ENCODE data around the gene POU2F3. TPM values are rescaled to one million over a fixed set of nuclear protein-coding genes. Genes with fewer than 3 reads are reported as not detected.
A peak's percentile ranks its signal among the peaks of the same experiment; 100 is the strongest.

POU2F3 gene
- total and polyA plus RNA-seq, 2 of the 8 experiments (the other 6 are each of a cell fraction or from before 2014, with no cell fraction given): 1.0 to 2.1 TPM

DNA sequence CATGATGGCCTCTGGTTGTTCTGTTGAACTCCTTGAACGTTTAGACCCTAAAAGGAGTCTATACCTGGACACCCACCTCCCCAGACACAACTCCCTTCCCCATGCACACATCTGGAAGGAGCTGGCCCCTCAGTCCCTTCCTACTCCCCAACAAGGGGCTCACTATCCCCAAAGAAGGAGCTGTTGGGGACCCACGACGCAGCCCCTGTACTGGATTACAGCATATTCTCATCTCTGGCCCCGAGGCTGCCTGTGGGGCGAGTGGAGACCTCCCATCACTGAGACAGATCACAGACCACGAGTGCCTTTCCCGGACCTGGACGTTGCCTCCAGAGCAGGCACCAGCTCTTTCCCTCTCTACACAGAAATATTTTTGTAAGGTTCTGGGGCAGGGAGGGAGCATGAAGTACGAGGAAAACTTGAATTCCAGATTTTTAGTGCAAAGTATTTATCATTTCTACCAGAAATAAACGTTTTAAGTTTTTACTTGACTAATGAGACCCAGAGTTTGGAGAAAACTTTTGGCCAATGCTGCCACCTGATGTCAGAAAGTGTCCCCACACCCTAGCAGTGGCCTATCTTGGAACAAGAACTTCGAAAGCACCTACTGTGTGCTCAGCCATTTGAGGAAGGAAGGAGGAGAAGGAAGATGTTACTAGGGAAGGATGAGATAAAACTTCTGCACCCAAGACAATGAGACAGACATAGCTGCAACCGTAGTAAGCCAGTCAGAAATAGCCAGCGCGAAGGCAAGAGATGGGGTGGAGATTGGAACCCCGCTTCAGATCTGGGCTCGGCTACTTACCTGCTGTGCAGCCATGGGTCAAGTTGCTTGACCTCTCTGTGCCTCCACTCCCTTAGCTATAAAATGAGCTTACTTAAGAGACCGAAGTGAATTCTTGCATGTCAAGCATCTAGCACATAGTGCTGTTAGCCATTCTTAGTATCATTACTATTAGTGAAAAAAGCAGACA is 10.2 kb upstream of the POU2F3 start (continued):
- peak; percentile 90; the same call in 1 of the 2 replicates for TF ChIP-seq KDM1A (IDR thresholded peaks at IDR 0.05; ENCODE audit: borderline replicate concordance, low read length)
